GM13976 (cell line): ENCODE results near the gene DIPK1B.

Experiments
- DNase-seq: peaks from one replicate; pipeline ENCODE4 v3.0.0; 2012; ENCODE audit warnings: low spot score
- CTCF ChIP-seq: IDR thresholded peaks from 2 replicates; pipeline ENCODE4 v1.5.1; 2012; ENCODE audit warnings: borderline replicate concordance, mild to moderate bottlenecking; ENCODE audit not compliant: insufficient read depth; ENCODE audit errors: extremely low read depth, missing control alignments, control extremely low read depth
- in situ Hi-C: fragments of 300-500 bp; cut with MboI; formaldehyde crosslinking; loops from one replicate; pipeline ENCODE4 v1.12.0; 2022; ENCODE audit warnings: low sequenced_read_pairs, mixed read lengths, inconsistent platforms; ENCODE audit not compliant: unreplicated experiment

Gene DIPK1B

GRCh38 chr9:136743639-136744211 is 31.4 kb downstream of the DIPK1B start:
- TF ChIP-seq CTCF, result no peak
- in situ Hi-C loops, result no loop called here
- no peak for DNase-seq

GRCh38 chr9:136744773-136745172 is 32.4 kb downstream of the DIPK1B start:
- DNase-seq, result no peak
- no peak for TF ChIP-seq CTCF
- in situ Hi-C loops, result no loop called here

GRCh38 chr9:136745389-136746154 is 33.2 kb downstream of the DIPK1B start:
- no peak for DNase-seq
- TF ChIP-seq CTCF, result no peak
- in situ Hi-C loops, result no loop called here

GRCh38 chr9:136746155-136746490 is 33.8 kb downstream of the DIPK1B start:
- no peak for TF ChIP-seq CTCF
- in situ Hi-C loops, result no loop called here
- no peak for DNase-seq

GRCh38 chr9:136746621-136747020 is 34.2 kb downstream of the DIPK1B start:
- DNase-seq, result no peak
- TF ChIP-seq CTCF, result no peak
- in situ Hi-C loops, result no loop called here

GRCh38 chr9:136747161-136748060 is 35.0 kb downstream of the DIPK1B start:
- no peak for TF ChIP-seq CTCF
- in situ Hi-C loops, result no loop called here

More at GRCh38 chr9:136747161-136748060, 35.0 kb downstream of the DIPK1B start:
- no peak for DNase-seq
